CD4-positive, alpha-beta T cell treated with Interleukin-17A for 4 hours (primary cell): ENCODE results near the gene CREB3L1.

Source experiments
- DNase-seq: peaks from one replicate; pipeline ENCODE4 v3.0.0-alpha.2; 2020; ENCODE audit warnings: mixed read lengths

CREB3L1 gene

GRCh38 chr11:46348566-46349401, 71.3 kb downstream of the CREB3L1 start:
- DNase-seq: peak; percentile 83

GRCh38 chr11:46350695-46351094, 73.2 kb downstream of the CREB3L1 start:
- no peak for DNase-seq

GRCh38 chr11:46351148-46351547, 73.7 kb downstream of the CREB3L1 start:
- no peak for DNase-seq

- DNase-seq: no peak
Observed at GRCh38 chr11:46351606-46352005, 74.1 kb downstream of the CREB3L1 start.

GRCh38 chr11:46352063-46352841, 74.8 kb downstream of the CREB3L1 start:
- DNase-seq: peak; percentile 80

GRCh38 chr11:46353698-46354097, 76.2 kb downstream of the CREB3L1 start:
- peak; percentile 59 for DNase-seq

GRCh38 chr11:46356924-46357482, 79.5 kb downstream of the CREB3L1 start:
- no peak for DNase-seq

GRCh38 chr11:46357483-46357936, 80.0 kb downstream of the CREB3L1 start:
- DNase-seq: no peak

GRCh38 chr11:46359953-46360352, 82.5 kb downstream of the CREB3L1 start:
- DNase-seq: no peak

- peak; percentile 28 for DNase-seq
Observed at GRCh38 chr11:46360878-46361277, 83.4 kb downstream of the CREB3L1 start.

GRCh38 chr11:46361283-46362155, 84.1 kb downstream of the CREB3L1 start:
- peak; percentile 79 for DNase-seq

GRCh38 chr11:46362156-46363030, 84.9 kb downstream of the CREB3L1 start:
- no peak for DNase-seq

GRCh38 chr11:46363031-46363407, 85.6 kb downstream of the CREB3L1 start:
- no peak for DNase-seq

- no peak for DNase-seq
Observed at GRCh38 chr11:46363455-46364005, 86.1 kb downstream of the CREB3L1 start.

GRCh38 chr11:46364056-46364455, 86.6 kb downstream of the CREB3L1 start:
- no peak for DNase-seq

GRCh38 chr11:46364791-46365190, 87.3 kb downstream of the CREB3L1 start:
- no peak for DNase-seq

GRCh38 chr11:46366260-46366659, 88.8 kb downstream of the CREB3L1 start:
- no peak for DNase-seq

- no peak for DNase-seq
Observed at GRCh38 chr11:46366661-46367161, 89.2 kb downstream of the CREB3L1 start.

- DNase-seq: peak; percentile 87
Observed at GRCh38 chr11:46367244-46367915, 89.9 kb downstream of the CREB3L1 start.

- DNase-seq: no peak
Observed at GRCh38 chr11:46367916-46368267, 90.4 kb downstream of the CREB3L1 start.
